ENCODE results near the gene TNFAIP8L2.

Gene TNFAIP8L2

GRCh38 chr1:151146072-151146411 lies 10.4 kb upstream of the TNFAIP8L2 start:
- TF ChIP-seq, protein P1, sequence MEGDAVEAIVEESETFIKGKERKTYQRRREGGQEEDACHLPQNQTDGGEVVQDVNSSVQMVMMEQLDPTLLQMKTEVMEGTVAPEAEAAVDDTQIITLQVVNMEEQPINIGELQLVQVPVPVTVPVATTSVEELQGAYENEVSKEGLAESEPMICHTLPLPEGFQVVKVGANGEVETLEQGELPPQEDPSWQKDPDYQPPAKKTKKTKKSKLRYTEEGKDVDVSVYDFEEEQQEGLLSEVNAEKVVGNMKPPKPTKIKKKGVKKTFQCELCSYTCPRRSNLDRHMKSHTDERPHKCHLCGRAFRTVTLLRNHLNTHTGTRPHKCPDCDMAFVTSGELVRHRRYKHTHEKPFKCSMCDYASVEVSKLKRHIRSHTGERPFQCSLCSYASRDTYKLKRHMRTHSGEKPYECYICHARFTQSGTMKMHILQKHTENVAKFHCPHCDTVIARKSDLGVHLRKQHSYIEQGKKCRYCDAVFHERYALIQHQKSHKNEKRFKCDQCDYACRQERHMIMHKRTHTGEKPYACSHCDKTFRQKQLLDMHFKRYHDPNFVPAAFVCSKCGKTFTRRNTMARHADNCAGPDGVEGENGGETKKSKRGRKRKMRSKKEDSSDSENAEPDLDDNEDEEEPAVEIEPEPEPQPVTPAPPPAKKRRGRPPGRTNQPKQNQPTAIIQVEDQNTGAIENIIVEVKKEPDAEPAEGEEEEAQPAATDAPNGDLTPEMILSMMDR (IDR thresholded peaks at IDR 0.05; ENCODE audit: control insufficient read depth, extremely low read depth, insufficient read depth), result no peak
- DNase-seq (ENCODE audit: low read depth), result no peak
- H3K4me3 ChIP-seq (ENCODE audit: low read depth, low read length), result peak overlapping the region; percentile 64

DNA sequence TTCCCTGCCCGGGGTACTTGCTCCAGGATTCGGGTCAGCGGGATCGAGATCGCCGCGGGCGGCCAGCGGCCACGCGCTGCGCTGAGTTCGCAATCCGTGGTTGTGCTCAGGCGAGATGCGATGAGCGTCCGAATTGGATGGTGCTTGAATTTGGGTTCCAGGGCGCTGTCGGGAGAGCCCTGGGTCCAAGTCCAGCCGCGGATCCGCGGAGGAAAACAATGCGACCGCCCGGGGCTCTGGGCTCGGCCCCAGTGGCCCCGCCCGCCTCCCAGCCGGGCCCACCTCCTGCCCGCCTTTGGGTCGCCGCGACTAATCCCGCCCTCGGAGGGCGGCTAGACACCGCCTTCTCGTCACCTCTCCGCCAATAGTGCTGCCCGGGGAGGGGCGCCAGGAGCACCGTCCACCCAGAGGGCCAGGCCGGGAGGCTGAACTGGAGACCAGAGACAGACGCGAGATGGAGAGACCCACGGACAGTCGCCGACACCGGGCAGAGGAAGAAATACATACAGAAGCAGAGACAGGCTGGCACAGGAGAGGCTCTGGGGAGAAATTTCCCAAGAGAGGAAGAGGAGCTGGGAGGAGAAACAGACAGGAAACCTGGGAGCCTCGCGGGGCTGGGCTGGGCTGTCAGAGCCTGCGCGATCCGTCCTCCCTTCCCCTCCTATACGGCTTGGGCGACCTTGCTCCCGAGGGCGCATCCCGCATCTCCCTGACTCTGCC lies 9.9 kb upstream of the TNFAIP8L2 start, which contains the start of gene SEMA6C:
TSS of gene SEMA6C (minus strand) at position 220 of the 720 bp plus-strand sequence. CDS start 4,010 bp downstream, outside the sequence.
- TF ChIP-seq, protein P1 (IDR thresholded peaks at IDR 0.05; ENCODE audit: control insufficient read depth, extremely low read depth, insufficient read depth), result no peak
- H3K4me3 ChIP-seq (ENCODE audit: low read depth, low read length), result peak within 1 kb of the TSS; percentile 64
- DNase-seq (ENCODE audit: low read depth), result peak; percentile 59

DNA sequence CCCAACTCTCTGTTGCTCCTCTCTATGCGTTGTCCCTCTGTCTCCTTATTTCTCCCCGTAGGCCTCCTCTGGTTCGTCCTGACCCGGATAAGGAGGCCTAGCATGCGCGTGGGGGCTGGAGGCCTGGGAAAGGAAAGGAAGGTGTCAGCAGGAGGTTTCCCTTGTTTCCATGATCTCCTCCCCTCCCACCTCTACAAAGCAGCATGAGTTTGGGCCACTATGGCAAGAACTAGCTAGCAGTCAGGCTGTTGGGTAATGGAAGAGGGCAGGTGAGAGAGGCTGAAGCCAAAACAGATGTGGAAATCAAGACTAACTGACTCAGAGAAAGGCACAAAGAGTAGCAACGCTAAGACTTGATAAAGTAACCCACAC lies 9.3 kb upstream of the TNFAIP8L2 start:
- DNase-seq (ENCODE audit: low read depth), result no peak
- TF ChIP-seq, protein P1 (IDR thresholded peaks at IDR 0.05; ENCODE audit: control insufficient read depth, extremely low read depth, insufficient read depth), result no peak
- H3K4me3 ChIP-seq (ENCODE audit: low read depth, low read length), result peak overlapping the region; percentile 64

- H3K4me3 ChIP-seq (ENCODE audit: low read depth, low read length), result no peak overlapping the region
- TF ChIP-seq, protein P1 (IDR thresholded peaks at IDR 0.05; ENCODE audit: control insufficient read depth, extremely low read depth, insufficient read depth), result no peak
- DNase-seq (ENCODE audit: low read depth), result no peak
Measured at GRCh38 chr1:151147665-151148064, 8.8 kb upstream of the TNFAIP8L2 start.

DNA sequence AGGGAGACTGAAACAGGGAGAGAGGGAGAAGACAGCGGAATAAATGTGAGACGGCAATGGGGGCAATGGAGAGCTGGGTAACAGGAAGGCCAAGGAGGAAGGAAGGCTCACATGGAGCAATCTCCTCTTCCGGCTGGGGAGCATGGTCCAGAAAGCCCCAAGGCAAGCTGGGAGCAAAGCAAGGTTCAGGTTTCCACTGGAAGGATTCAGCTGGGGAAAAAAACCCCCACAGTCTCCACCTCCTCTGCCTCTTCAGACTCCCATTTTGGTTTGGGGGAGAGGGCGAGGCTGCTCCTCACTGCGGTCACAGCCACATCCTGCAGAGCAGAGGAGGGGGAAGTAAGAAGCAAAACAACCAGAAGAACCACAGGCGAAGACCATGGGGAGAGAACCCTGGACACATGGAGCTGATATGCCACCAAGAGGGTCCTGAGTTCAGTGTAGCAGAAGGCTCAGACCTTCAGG lies 650 bp downstream of the TNFAIP8L2 start:
- TF ChIP-seq, protein P1 (IDR thresholded peaks at IDR 0.05; ENCODE audit: control insufficient read depth, extremely low read depth, insufficient read depth), result no peak
- no peak overlapping the region for H3K4me3 ChIP-seq (ENCODE audit: low read depth, low read length)
- DNase-seq (ENCODE audit: low read depth), result no peak

- no peak overlapping the region for H3K4me3 ChIP-seq (ENCODE audit: low read depth, low read length)
- no peak for DNase-seq (ENCODE audit: low read depth)
- TF ChIP-seq, protein P1 (IDR thresholded peaks at IDR 0.05; ENCODE audit: control insufficient read depth, extremely low read depth, insufficient read depth), result no peak
Measured at GRCh38 chr1:151158326-151158725, 1.9 kb downstream of the TNFAIP8L2 start.
